Cardiac fibroblast (primary cell): Measurements from ENCODE around the gene ZNF415.
"Not testable (repeated sequence)": the region's sequence is repeated elsewhere in the genome, so short reads cannot be mapped to it uniquely, and the experiment has no call there.

Experiments used
- DNase-seq, 2 donors: peaks; one replicate each; pipeline versions ENCODE4 v3.0.0 to v3.0.0-alpha.2; 2010; ENCODE audit warnings: low read depth in 2 of 2
- H3K4me3 ChIP-seq, 2 donors: replicated peaks in 1 of 2; 1 replicate in 1 of 2; 2 replicates in 1 of 2; pipeline ENCODE4 v1.5.1; 2011; ENCODE audit warnings: low read depth in 2 of 2, low read length in 2 of 2, mild to moderate bottlenecking in 2 of 2, moderate library complexity in 1 of 2
- CTCF ChIP-seq: IDR thresholded peaks from one replicate; pipeline ENCODE4 v1.5.1; 2011; ENCODE audit warnings: low read depth, mild to moderate bottlenecking, low read length, inconsistent platforms

The ZNF415 gene

DNA sequence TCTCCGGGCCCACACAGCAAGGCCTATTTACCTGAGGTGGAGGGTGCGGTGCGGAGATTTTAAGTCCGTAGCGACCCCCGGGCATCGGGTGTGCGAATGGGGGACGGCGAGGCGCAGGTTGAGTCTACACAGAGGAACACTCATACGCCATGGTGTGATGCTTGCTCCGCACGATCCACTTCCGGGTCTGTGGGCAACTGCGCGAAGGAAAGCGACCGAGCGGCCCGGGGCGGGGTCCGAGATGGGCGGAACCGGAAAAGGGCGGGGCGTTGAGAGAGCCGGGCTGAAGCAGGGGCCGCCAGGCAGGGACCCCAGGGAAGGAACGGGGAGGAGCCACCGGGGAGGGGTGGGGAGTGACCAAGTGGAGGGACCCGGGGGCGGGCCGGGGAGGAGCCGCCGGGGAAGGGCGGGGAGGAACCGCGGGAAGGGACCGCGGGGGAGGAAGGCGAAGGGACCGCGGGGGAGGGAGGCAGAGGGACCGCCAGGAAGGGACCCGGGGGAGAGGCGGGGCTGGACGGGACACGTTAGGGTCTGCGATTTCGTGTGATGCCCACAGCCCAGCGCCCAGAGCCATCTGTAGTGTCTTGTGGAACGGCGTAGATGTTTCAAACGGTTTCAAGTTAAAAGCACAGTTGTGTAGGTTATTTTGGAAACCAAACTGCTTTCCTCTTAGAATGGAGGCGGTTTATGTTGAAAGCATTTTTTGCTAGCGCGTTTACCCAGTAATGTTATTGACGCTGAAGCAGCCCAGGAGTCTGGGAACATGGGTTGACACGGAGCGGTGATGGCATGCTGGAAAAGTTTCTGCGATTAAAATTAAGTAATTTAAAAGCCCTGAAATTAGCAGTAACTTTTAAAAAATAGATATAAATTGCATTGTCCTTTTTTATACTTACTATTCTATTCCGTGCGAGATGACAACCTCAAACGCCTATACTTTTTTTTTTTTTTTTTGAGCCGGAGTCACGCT lies 29.2 kb downstream of the ZNF415 start, which contains the start of gene ZNF160:
TSS of gene ZNF160 (minus strand) at position 189 of the 970 bp plus-strand sequence. CDS start 17,146 bp downstream, outside the sequence.
- DNase-seq, result peak; percentile 96 to 98
- H3K4me3 ChIP-seq, result peak within 1 kb of the TSS; percentile 86 to 88
- TF ChIP-seq CTCF, result no peak

- peak; percentile 51 to 57 for DNase-seq
- TF ChIP-seq CTCF, result no peak
- peak overlapping the region; percentile 86 to 88 for H3K4me3 ChIP-seq
These were observed 29.9 kb downstream of the ZNF415 start for GRCh38 chr19:53102756-53103233.

GRCh38 chr19:53102206-53102755 lies 30.4 kb downstream of the ZNF415 start:
- TF ChIP-seq CTCF, result no peak
- H3K4me3 ChIP-seq, result peak overlapping the region; percentile 86 to 88
- DNase-seq, result peak in 1 of 2 donors; percentile 3

- DNase-seq, result peak in 1 of 2 donors; percentile 24
- H3K4me3 ChIP-seq, result peak overlapping the region; percentile 8 to 88
- TF ChIP-seq CTCF, result no peak
These were observed 31.2 kb downstream of the ZNF415 start for GRCh38 chr19:53101518-53101917.

DNA sequence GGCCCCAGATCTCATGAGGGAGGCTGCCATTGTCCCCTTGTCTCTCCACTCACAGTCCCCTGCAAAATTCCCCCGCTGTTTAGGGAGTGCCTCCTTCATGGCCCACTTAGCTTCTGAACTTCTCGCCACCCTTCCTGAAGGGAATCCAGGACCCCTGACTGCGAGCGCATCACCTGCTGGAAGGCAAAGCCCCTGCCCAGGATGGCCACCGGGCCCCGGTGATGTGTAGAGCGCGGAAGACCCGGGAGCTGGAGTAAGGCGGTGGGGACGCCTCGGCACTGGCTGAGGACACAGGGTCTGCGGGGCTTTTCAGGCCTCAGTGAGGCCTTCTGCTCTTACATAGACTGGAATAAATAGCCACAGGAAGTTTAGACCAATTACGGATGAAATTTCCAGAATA lies 34.1 kb downstream of the ZNF415 start:
- not testable (repeated sequence) for DNase-seq, H3K4me3 ChIP-seq

GRCh38 chr19:53096982-53097690 lies 35.6 kb downstream of the ZNF415 start:
- DNase-seq, H3K4me3 ChIP-seq: not testable (repeated sequence)

- DNase-seq, H3K4me3 ChIP-seq: not testable (repeated sequence)
These were observed 36.1 kb downstream of the ZNF415 start for GRCh38 chr19:53096579-53096978.
